Right atrium auricular region (tissue), 2 donors: ENCODE data around the gene NPL. TPM values are rescaled to one million over a fixed set of nuclear protein-coding genes. Genes with fewer than 3 reads are reported as not detected.

Experiments used
- DNase-seq: peaks from one replicate; pipeline ENCODE4 v3.0.0-alpha.2; 2019; ENCODE audit warnings: low spot score
- H3K27ac ChIP-seq, 2 donors: fragments of 200-600 bp; sonication (generic); 1 replicate in 1 of 2; 2 replicates in 1 of 2; pipeline ENCODE4 v1.5.1; 2016 to 2019
- H3K27me3 ChIP-seq, 2 donors: fragments of 200-600 bp; sonication (generic); one replicate each; pipeline versions ENCODE4 v1.5.1 to v1.6.0; 2017 to 2019
- H3K36me3 ChIP-seq: fragments of 200-600 bp; sonication (generic); one replicate; pipeline ENCODE4 v1.5.1; 2016
- H3K4me1 ChIP-seq, 2 donors: fragments of 200-600 bp; sonication (generic); one replicate each; pipeline versions ENCODE4 v1.5.1 to v1.6.0; 2017 to 2019
- H3K4me3 ChIP-seq, 2 donors: fragments of 200-600 bp; sonication (generic); 1 replicate in 1 of 2; 2 replicates in 1 of 2; pipeline ENCODE4 v1.5.1; 2017 to 2019; ENCODE audit warnings: mild to moderate bottlenecking in 1 of 2, moderate library complexity in 1 of 2
- H3K9me3 ChIP-seq, 2 donors: fragments of 200-600 bp; sonication (generic); one replicate each; pipeline ENCODE4 v1.5.1; 2019
- CTCF ChIP-seq, 2 donors: fragments of 200-600 bp; sonication (generic); IDR thresholded peaks; one replicate each; pipeline ENCODE4 v1.5.1; 2019; ENCODE audit warnings: antibody characterized with exemption in 2 of 2
- total RNA-seq, 2 donors: library from RNA; depleted of rRNA; stranded (reverse); fragments of >200 nt; gene quantifications; one replicate each; pipeline ENCODE4 v1.1.0, GENCODE V29; 2016

NPL gene
- total RNA-seq, 2 donors from 2014 or later: 3.4 to 4.8 TPM

DNA sequence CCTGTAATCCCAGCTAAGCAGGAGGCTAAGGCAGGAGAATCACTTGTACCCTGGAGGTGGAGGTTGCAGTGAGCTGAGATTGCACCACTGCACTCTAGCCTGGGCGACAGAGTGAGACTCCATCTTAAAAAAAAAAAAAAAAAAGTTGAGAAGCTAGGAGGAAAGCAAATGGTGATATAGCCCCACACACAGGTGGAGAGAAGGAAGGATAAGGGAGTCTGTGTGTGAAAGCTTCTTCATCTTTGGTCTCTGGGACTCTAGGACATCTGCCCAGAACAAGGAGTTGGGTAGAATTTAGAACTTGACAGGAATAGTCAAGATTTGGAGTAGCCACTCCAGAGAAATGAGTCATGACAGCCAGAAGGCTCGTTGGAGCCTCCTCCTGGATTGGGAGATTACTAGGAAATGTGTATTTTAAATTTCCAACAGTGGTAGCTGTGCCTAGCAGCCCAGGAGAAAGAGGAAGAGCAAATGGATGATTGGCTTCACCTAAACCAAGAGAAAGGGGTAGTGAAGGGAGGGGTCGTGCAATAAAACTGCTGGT, 19.9 kb downstream of the NPL start:
- Histone ChIP-seq H3K4me1 (no peaks in the 10 kb centered on the region), H3K27me3 (no peaks in the 10 kb centered on the region), H3K9me3 (no peaks in the 10 kb centered on the region), H3K36me3 (peaks cover 8% of the 10 kb centered on the region), H3K27ac (no peak overlapping the region), H3K4me3 (no peak overlapping the region)
- DNase-seq: no peak
- TF ChIP-seq CTCF (IDR thresholded peaks at IDR 0.05): no peak

DNA sequence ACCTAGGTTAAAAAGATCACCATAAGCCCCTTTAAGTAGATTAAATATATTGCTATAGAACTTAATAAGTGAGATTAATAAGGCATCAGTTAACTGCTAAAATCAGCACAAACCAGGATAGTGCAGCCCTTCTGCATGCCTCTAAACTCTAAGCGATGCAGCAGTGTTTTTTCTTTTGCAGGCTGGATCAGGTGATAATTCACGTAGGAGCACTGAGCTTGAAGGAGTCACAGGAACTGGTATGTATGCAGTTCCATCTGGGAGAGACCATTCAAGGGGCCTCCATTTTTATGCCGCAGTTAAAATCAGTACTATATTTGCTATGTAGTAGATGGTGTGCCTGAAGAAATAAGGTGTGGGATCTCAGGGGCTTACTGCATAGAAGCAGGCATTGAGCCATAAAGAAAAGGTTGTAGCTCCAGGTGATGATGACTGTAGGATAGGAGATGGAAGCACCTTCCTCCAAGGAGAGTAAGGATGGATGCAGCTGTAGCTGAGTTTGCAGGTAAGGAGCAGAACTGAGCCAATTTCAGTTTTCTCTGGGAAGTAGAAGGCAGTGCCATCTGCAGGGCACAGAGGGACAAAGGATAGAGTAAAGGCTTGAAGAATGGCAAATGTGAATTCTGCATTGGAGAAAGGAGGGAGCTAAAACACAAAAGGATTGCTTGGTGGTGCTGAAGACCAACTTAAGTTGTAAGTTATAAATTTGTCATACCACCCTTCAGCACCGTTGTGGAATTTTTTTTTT, 22.6 kb downstream of the NPL start:
- no peak for TF ChIP-seq CTCF (IDR thresholded peaks at IDR 0.05)
- no peaks in the 10 kb centered on the region for H3K9me3 ChIP-seq
- no peak overlapping the region for H3K27ac ChIP-seq
- no peak overlapping the region for H3K4me3 ChIP-seq
- H3K36me3 ChIP-seq: peaks cover 13% of the 10 kb centered on the region
- H3K4me1 ChIP-seq: no peaks in the 10 kb centered on the region
- no peak for DNase-seq
- H3K27me3 ChIP-seq: no peaks in the 10 kb centered on the region

DNA sequence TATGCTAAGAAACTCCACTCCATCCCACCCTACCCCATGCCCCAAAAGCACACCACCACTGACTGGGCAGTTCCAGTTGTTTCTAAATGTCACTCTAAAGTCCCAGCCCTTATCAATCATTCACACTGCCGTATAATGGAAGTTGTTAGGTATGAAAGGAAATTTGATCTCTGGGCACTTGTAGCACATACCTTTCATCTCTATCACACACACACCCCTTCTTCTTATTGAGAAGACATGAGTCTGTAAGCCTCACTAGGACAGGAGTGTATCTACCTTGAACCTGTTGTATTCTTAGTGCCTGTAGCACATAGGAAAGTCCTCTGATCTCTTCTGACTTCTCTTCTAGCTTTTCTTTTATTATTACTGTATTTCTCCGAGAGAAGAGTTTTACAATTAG, 27.3 kb downstream of the NPL start:
- no peak for TF ChIP-seq CTCF (IDR thresholded peaks at IDR 0.05)
- Histone ChIP-seq H3K27ac (no peak overlapping the region), H3K36me3 (peaks cover 30% of the 10 kb centered on the region), H3K4me1 (no peaks in the 10 kb centered on the region), H3K4me3 (no peak overlapping the region), H3K27me3 (no peaks in the 10 kb centered on the region), H3K9me3 (no peaks in the 10 kb centered on the region)
- no peak for DNase-seq

DNA sequence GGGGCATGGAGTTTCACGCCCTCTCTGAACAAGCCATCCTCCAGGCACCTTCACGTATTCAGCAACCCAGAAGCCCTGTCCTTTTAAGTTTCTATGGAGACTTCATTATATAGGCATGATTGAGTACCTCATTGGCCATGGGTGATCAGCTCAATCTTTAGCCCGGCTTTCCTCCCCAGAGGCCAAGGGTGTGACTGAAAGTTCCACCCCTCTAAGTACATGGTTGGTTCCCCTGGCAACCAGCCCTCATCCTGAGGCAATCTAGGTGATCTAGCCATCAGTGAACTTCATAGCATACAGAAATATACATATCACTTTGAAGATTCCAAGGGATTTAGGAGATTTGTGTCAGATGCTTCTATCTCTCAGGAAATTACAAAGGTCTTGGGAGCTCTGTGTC, 28.2 kb downstream of the NPL start:
- Histone ChIP-seq H3K4me3 (no peak overlapping the region), H3K27me3 (no peaks in the 10 kb centered on the region), H3K27ac (no peak overlapping the region), H3K9me3 (no peaks in the 10 kb centered on the region), H3K4me1 (no peaks in the 10 kb centered on the region), H3K36me3 (peaks cover 30% of the 10 kb centered on the region)
- no peak for DNase-seq
- TF ChIP-seq CTCF (IDR thresholded peaks at IDR 0.05): no peak

DNA sequence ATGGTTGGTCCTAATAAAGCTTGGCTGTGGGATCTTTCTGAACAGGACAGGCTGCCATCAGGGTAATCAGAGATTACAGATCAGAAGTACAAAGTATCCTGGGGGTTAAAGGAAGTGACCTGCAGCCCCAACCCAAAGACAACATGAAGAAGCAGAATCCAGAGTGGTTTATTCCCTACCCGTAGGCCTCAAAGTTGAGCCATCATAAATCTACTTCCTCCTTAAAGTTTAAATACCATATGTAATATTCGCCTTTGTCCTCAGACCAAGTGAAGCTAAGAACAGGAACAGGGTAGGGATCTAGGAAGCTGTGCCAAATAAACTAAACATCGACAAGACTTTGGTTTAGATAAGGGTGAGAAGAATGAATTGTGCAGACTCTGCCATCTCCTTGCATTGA, 33.6 kb downstream of the NPL start:
- no peak for DNase-seq
- H3K27me3 ChIP-seq: no peaks in the 10 kb centered on the region
- H3K36me3 ChIP-seq: peaks cover 7% of the 10 kb centered on the region
- H3K9me3 ChIP-seq: no peaks in the 10 kb centered on the region
- H3K4me3 ChIP-seq: no peak overlapping the region
- no peak overlapping the region for H3K27ac ChIP-seq
- TF ChIP-seq CTCF (IDR thresholded peaks at IDR 0.05): no peak
- H3K4me1 ChIP-seq: no peaks in the 10 kb centered on the region

- DNase-seq: no peak
These were observed 37.3 kb downstream of the NPL start for GRCh38 chr1:182826892-182827291.

More at GRCh38 chr1:182826892-182827291, 37.3 kb downstream of the NPL start:
- no peaks in the 10 kb centered on the region for H3K27me3 ChIP-seq
- H3K4me3 ChIP-seq: no peak overlapping the region
- no peaks in the 10 kb centered on the region for H3K36me3 ChIP-seq
- H3K4me1 ChIP-seq: no peaks in the 10 kb centered on the region
- no peaks in the 10 kb centered on the region for H3K9me3 ChIP-seq
- no peak for TF ChIP-seq CTCF (IDR thresholded peaks at IDR 0.05)
- no peak overlapping the region for H3K27ac ChIP-seq
